GM23338 (cell line): ENCODE data around the gene BIRC3.

Experiments used
- CREB1 ChIP-seq: fragments of 250-450 bp; sonication (Bioruptor Pico); IDR thresholded peaks from 2 replicates; pipeline ENCODE4 v1.5.0; 2020; ENCODE audit warnings: low read depth, mild to moderate bottlenecking, moderate library complexity
- CTCF ChIP-seq, 2 experiments: fragments of 200-600 bp in 1 of 2; sonication (generic) in 1 of 2; conservative IDR thresholded peaks; 2 replicates each; pipeline versions ENCODE4 v1.5.1 to v1.6.1; 2016 to 2017; ENCODE audit warnings: antibody characterized with exemption in 2 of 2, low read depth in 2 of 2, mild to moderate bottlenecking in 2 of 2, moderate library complexity in 1 of 2
- EZH2 ChIP-seq: fragments of 200-600 bp; sonication (generic); IDR thresholded peaks from one replicate; pipeline ENCODE4 v1.8.0; 2017; ENCODE audit warnings: antibody characterized with exemption, mild to moderate bottlenecking, low read depth; ENCODE audit not compliant: unreplicated experiment
- EZH2phosphoT487 ChIP-seq: fragments of 200-600 bp; sonication (generic); IDR thresholded peaks from one replicate; pipeline ENCODE4 v1.8.1; 2018; ENCODE audit warnings: antibody characterized with exemption; ENCODE audit not compliant: unreplicated experiment
- JUNB ChIP-seq: IDR thresholded peaks from one replicate; pipeline ENCODE4 v1.6.1; 2016; ENCODE audit warnings: antibody characterized with exemption; ENCODE audit not compliant: unreplicated experiment
- NANOG ChIP-seq: IDR thresholded peaks from 2 replicates; pipeline ENCODE4 v1.6.1; 2016; ENCODE audit warnings: antibody characterized with exemption, borderline replicate concordance
- POLR2AphosphoS5 ChIP-seq: IDR thresholded peaks from 2 replicates; pipeline ENCODE4 v1.6.1; 2016; ENCODE audit warnings: antibody characterized with exemption, low read depth
- REST ChIP-seq: IDR thresholded peaks from one replicate; pipeline ENCODE4 v1.6.1; 2018; ENCODE audit warnings: antibody characterized with exemption; ENCODE audit not compliant: unreplicated experiment
- STAT1 ChIP-seq: IDR thresholded peaks from one replicate; pipeline ENCODE4 v1.6.1; 2016; ENCODE audit warnings: antibody characterized with exemption; ENCODE audit not compliant: unreplicated experiment
- ZNF114 ChIP-seq: fragments of 250-450 bp; sonication (Bioruptor Pico); IDR thresholded peaks from 2 replicates; pipeline ENCODE4 v1.5.0; 2020; ENCODE audit warnings: mild to moderate bottlenecking, moderate library complexity
- ZNF331 ChIP-seq: fragments of 250-450 bp; sonication (Bioruptor Pico); IDR thresholded peaks from 2 replicates; pipeline ENCODE4 v1.5.0; 2020; ENCODE audit warnings: low read depth, mild to moderate bottlenecking, moderate library complexity
- ZNF462 ChIP-seq: fragments of 250-450 bp; sonication (Bioruptor Pico); IDR thresholded peaks from 2 replicates; pipeline ENCODE4 v1.5.0; 2020; ENCODE audit warnings: mild to moderate bottlenecking, moderate library complexity
- TF ChIP-seq, protein P1 (sequence below): IDR thresholded peaks from 2 replicates; pipeline ENCODE4 v1.6.1; 2016; ENCODE audit warnings: antibody characterized with exemption

GRCh38 chr11:102293873-102294601 lies 23.2 kb upstream of the BIRC3 start:
- TF ChIP-seq EZH2phosphoT487 (no peak), POLR2AphosphoS5 (no peak), CTCF (conservative IDR thresholded peaks at IDR 0.05; ENCODE audit: low read depth in 2 of 2) (peak; percentile 76), REST (no peak), CREB1 (no peak), ZNF331 (CRISPR knock-in tag) (no peak), EZH2 (no peak), STAT1 (no peak), ZNF114 (CRISPR knock-in tag) (no peak), JUNB (no peak), NANOG (no peak), ZNF462 (CRISPR knock-in tag) (no peak)
- TF ChIP-seq, protein P1, sequence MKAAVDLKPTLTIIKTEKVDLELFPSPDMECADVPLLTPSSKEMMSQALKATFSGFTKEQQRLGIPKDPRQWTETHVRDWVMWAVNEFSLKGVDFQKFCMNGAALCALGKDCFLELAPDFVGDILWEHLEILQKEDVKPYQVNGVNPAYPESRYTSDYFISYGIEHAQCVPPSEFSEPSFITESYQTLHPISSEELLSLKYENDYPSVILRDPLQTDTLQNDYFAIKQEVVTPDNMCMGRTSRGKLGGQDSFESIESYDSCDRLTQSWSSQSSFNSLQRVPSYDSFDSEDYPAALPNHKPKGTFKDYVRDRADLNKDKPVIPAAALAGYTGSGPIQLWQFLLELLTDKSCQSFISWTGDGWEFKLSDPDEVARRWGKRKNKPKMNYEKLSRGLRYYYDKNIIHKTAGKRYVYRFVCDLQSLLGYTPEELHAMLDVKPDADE, result no peak
